ENCODE data around the gene STYXL2. TPM values are rescaled to one million over a fixed set of nuclear protein-coding genes. Genes with fewer than 3 reads are reported as not detected.

The STYXL2 gene
- not detected in 2 replicates for total RNA-seq

GRCh38 chr1:167093846-167094516 lies at the start of gene STYXL2:
STYXL2 (plus strand) TSS chr1:167094075; CDS start chr1:167094850, 775 bp downstream.
- intact Hi-C loops (cut with micrococcal nuclease) = no loop called here

- intact Hi-C loops (cut with micrococcal nuclease) = no loop called here
These were observed 42.0 kb upstream of the STYXL2 start for GRCh38 chr1:167051907-167052306.

GRCh38 chr1:167052389-167052788 lies 41.5 kb upstream of the STYXL2 start:
- intact Hi-C loops (cut with micrococcal nuclease) = no loop called here

- intact Hi-C loops (cut with micrococcal nuclease) = no loop called here
These were observed 39.3 kb upstream of the STYXL2 start for GRCh38 chr1:167054531-167054930.

- intact Hi-C loops (cut with micrococcal nuclease) = loop anchor here (5.0 kb wide), 4 partner anchors 67 to 1663 kb away; no protein-coding TSS in a partner anchor
These were observed 38.8 kb upstream of the STYXL2 start for GRCh38 chr1:167054946-167055630.

- intact Hi-C loops (cut with micrococcal nuclease) = loop anchor here (5.0 kb wide), 4 partner anchors 66 to 1664 kb away; no protein-coding TSS in a partner anchor
These were observed 37.2 kb upstream of the STYXL2 start for GRCh38 chr1:167056529-167057231.

GRCh38 chr1:167057241-167057688 lies 36.6 kb upstream of the STYXL2 start:
- intact Hi-C loops (cut with micrococcal nuclease) = loop anchor here (5.0 kb wide), 4 partner anchors 65 to 1665 kb away; no protein-coding TSS in a partner anchor

- intact Hi-C loops (cut with micrococcal nuclease) = loop anchor here (1.0 to 5.0 kb wide), 11 partner anchors 63 to 1667 kb away; partner anchors contain the start of genes ILDR2, POGK, POU2F1 and TADA1
These were observed 34.6 kb upstream of the STYXL2 start for GRCh38 chr1:167059045-167059808.

- intact Hi-C loops (cut with micrococcal nuclease) = loop anchor here (1.0 to 10.0 kb wide), 12 partner anchors 63 to 1667 kb away; partner anchors contain the start of genes ILDR2, POGK, POU2F1 and TADA1
These were observed 34.1 kb upstream of the STYXL2 start for GRCh38 chr1:167059809-167060107.

- intact Hi-C loops (cut with micrococcal nuclease) = loop anchor here (10.0 kb wide), 1 partner anchor 344 kb away; no protein-coding TSS in a partner anchor
These were observed 33.5 kb upstream of the STYXL2 start for GRCh38 chr1:167060141-167061072.

- intact Hi-C loops (cut with micrococcal nuclease) = loop anchor here (10.0 kb wide), 1 partner anchor 344 kb away; no protein-coding TSS in a partner anchor
These were observed 32.8 kb upstream of the STYXL2 start for GRCh38 chr1:167061073-167061464.

- intact Hi-C loops (cut with micrococcal nuclease) = loop anchor here (10.0 kb wide), 1 partner anchor 340 kb away; no protein-coding TSS in a partner anchor
These were observed 29.3 kb upstream of the STYXL2 start for GRCh38 chr1:167064621-167065020.

GRCh38 chr1:167065471-167065870 lies 28.4 kb upstream of the STYXL2 start:
- intact Hi-C loops (cut with micrococcal nuclease) = loop anchor here (10.0 kb wide), 1 partner anchor 339 kb away; no protein-coding TSS in a partner anchor

- intact Hi-C loops (cut with micrococcal nuclease) = loop anchor here (1.0 to 10.0 kb wide), 10 partner anchors 58 to 490 kb away; partner anchors contain the start of gene POU2F1
These were observed 27.3 kb upstream of the STYXL2 start for GRCh38 chr1:167066333-167067122.

GRCh38 chr1:167067904-167068303 lies 26.0 kb upstream of the STYXL2 start:
- intact Hi-C loops (cut with micrococcal nuclease) = loop anchor here (2.0 to 10.0 kb wide), 3 partner anchors 201 to 465 kb away; no protein-coding TSS in a partner anchor

- intact Hi-C loops (cut with micrococcal nuclease) = loop anchor here (10.0 kb wide), 1 partner anchor 336 kb away; no protein-coding TSS in a partner anchor
These were observed 25.1 kb upstream of the STYXL2 start for GRCh38 chr1:167068761-167069160.

GRCh38 chr1:167071286-167071685 lies 22.6 kb upstream of the STYXL2 start:
- intact Hi-C loops (cut with micrococcal nuclease) = no loop called here

- intact Hi-C loops (cut with micrococcal nuclease) = no loop called here
These were observed 17.7 kb upstream of the STYXL2 start for GRCh38 chr1:167076136-167076710.
